ENCODE results near the gene PEAR1.

DNA sequence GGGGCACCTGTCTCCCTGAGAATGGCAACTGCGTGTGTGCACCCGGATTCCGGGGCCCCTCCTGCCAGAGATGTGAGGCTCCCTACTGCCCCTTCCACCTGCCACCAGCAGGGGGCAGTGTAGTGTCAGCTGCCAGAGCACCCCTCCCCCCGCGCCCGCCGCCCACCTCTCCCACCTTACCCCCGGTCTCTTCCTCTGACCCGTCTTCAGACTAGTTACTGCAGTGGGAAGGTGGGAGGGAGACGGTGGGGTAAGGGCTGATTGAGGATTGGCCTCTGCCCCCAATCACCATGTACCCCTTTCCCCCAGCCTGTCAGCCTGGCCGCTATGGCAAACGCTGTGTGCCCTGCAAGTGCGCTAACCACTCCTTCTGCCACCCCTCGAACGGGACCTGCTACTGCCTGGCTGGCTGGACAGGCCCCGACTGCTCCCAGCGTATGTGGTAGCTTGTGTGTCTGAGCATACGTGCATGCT, 16.8 kb downstream of the PEAR1 start:
- TF ChIP-seq, protein P1, sequence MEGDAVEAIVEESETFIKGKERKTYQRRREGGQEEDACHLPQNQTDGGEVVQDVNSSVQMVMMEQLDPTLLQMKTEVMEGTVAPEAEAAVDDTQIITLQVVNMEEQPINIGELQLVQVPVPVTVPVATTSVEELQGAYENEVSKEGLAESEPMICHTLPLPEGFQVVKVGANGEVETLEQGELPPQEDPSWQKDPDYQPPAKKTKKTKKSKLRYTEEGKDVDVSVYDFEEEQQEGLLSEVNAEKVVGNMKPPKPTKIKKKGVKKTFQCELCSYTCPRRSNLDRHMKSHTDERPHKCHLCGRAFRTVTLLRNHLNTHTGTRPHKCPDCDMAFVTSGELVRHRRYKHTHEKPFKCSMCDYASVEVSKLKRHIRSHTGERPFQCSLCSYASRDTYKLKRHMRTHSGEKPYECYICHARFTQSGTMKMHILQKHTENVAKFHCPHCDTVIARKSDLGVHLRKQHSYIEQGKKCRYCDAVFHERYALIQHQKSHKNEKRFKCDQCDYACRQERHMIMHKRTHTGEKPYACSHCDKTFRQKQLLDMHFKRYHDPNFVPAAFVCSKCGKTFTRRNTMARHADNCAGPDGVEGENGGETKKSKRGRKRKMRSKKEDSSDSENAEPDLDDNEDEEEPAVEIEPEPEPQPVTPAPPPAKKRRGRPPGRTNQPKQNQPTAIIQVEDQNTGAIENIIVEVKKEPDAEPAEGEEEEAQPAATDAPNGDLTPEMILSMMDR (conservative IDR thresholded peaks at IDR 0.05 in 1 of 2, IDR thresholded peaks at IDR 0.05 in 1 of 2; ENCODE audit: low read depth in 1 of 2, low read length in 2 of 2): peak; percentile 50 to 72
- no peak for TF ChIP-seq EZH2 (IDR thresholded peaks at IDR 0.05; ENCODE audit: low read length, missing control alignments)

All from fibroblast of lung (primary cell).